Superior temporal gyrus (tissue), 1 donor: ENCODE data around the gene P2RX7.
"Not testable (repeated sequence)": the region's sequence is repeated elsewhere in the genome, so short reads cannot be mapped to it uniquely, and the experiment has no call there.

Source experiments
- DNase-seq: peaks from one replicate; pipeline ENCODE4 v3.0.0-alpha.2; 2016; ENCODE audit errors: extremely low spot score

Gene P2RX7

GRCh38 chr12:121135320-121135719 lies 2.6 kb downstream of the P2RX7 start:
- no peak for DNase-seq

- no peak for DNase-seq
Observed at GRCh38 chr12:121137512-121137911, 4.8 kb downstream of the P2RX7 start.

GRCh38 chr12:121138284-121138683 lies 5.6 kb downstream of the P2RX7 start:
- no peak for DNase-seq

- DNase-seq, result no peak
Observed at GRCh38 chr12:121139286-121139685, 6.6 kb downstream of the P2RX7 start.

GRCh38 chr12:121142171-121142950 lies 9.7 kb downstream of the P2RX7 start:
- no peak for DNase-seq

GRCh38 chr12:121144416-121144914 lies 11.8 kb downstream of the P2RX7 start:
- no peak for DNase-seq

- DNase-seq, result no peak
Observed at GRCh38 chr12:121145221-121145620, 12.5 kb downstream of the P2RX7 start.

GRCh38 chr12:121149289-121149688 lies 16.6 kb downstream of the P2RX7 start:
- DNase-seq, result not testable (repeated sequence)

- DNase-seq, result peak; percentile 78
Observed at GRCh38 chr12:121154793-121155375, 22.2 kb downstream of the P2RX7 start.

GRCh38 chr12:121156365-121156764 lies 23.7 kb downstream of the P2RX7 start:
- DNase-seq, result no peak

- DNase-seq, result no peak
Observed at GRCh38 chr12:121158085-121158484, 25.4 kb downstream of the P2RX7 start.

- not testable (repeated sequence) for DNase-seq
Observed at GRCh38 chr12:121158728-121159351, 26.2 kb downstream of the P2RX7 start.

GRCh38 chr12:121159467-121160307 lies 27.0 kb downstream of the P2RX7 start:
- no peak for DNase-seq

- no peak for DNase-seq
Observed at GRCh38 chr12:121162384-121162783, 29.7 kb downstream of the P2RX7 start.

- DNase-seq, result no peak
Observed at GRCh38 chr12:121162985-121163384, 30.3 kb downstream of the P2RX7 start.

- DNase-seq, result not testable (repeated sequence)
Observed at GRCh38 chr12:121164839-121165238, 32.2 kb downstream of the P2RX7 start.

GRCh38 chr12:121165316-121165715 lies 32.6 kb downstream of the P2RX7 start:
- no peak for DNase-seq

GRCh38 chr12:121166356-121166755 lies 33.7 kb downstream of the P2RX7 start:
- no peak for DNase-seq

- DNase-seq, result no peak
Observed at GRCh38 chr12:121167232-121167820, 34.6 kb downstream of the P2RX7 start.

- DNase-seq, result no peak
Observed at GRCh38 chr12:121167951-121168350, 35.3 kb downstream of the P2RX7 start.

- DNase-seq, result no peak
Observed at GRCh38 chr12:121170151-121170550, 37.5 kb downstream of the P2RX7 start.
